ENCODE measurements around the gene PCDH9. TPM values are rescaled to one million over a fixed set of nuclear protein-coding genes. Genes with fewer than 3 reads are reported as not detected.

Gene PCDH9
- polyA plus RNA-seq, 4 donors: 0.27 to 1.1 (median 0.72) TPM; not detected in 1

- Histone ChIP-seq H3K36me3 (ENCODE audit: control insufficient read depth in 3 of 3, insufficient read depth in 2 of 3, low read depth in 1 of 3, low read length in 3 of 3) (no peaks in the 10 kb centered on the region), H3K9me3 (ENCODE audit: control insufficient read depth in 2 of 2, insufficient read depth in 1 of 2, low read depth in 1 of 2, low read length in 1 of 2) (no peaks in the 10 kb centered on the region), H3K27ac (ENCODE audit: low read depth in 1 of 3, low read length in 2 of 3) (no peak overlapping the region), H3K4me1 (ENCODE audit: control insufficient read depth in 3 of 3, insufficient read depth in 2 of 3, low read depth in 1 of 3, low read length in 2 of 3) (no peaks in the 10 kb centered on the region), H3K4me3 (ENCODE audit: low read depth in 1 of 3, low read length in 3 of 3) (no peak overlapping the region), H3K27me3 (ENCODE audit: control insufficient read depth in 3 of 3, insufficient read depth in 3 of 3, low read length in 3 of 3) (no peaks in the 10 kb centered on the region)
- DNase-seq: no peak
- WGBS, 3 donors: 66 to 77% (median 69%) methylated on average over 2 of the region's 2 CpGs
- FAIRE-seq: no peak
Observed at GRCh38 chr13:67087527-67087926, 142.6 kb downstream of the PCDH9 start.

GRCh38 chr13:67086260-67086659 lies 143.9 kb downstream of the PCDH9 start:
- DNase-seq: no peak
- Histone ChIP-seq H3K27me3 (ENCODE audit: control insufficient read depth in 3 of 3, insufficient read depth in 3 of 3, low read length in 3 of 3) (no peaks in the 10 kb centered on the region), H3K36me3 (ENCODE audit: control insufficient read depth in 3 of 3, insufficient read depth in 2 of 3, low read depth in 1 of 3, low read length in 3 of 3) (no peaks in the 10 kb centered on the region), H3K27ac (ENCODE audit: low read depth in 1 of 3, low read length in 2 of 3) (no peak overlapping the region), H3K9me3 (ENCODE audit: control insufficient read depth in 2 of 2, insufficient read depth in 1 of 2, low read depth in 1 of 2, low read length in 1 of 2) (no peaks in the 10 kb centered on the region), H3K4me3 (ENCODE audit: low read depth in 1 of 3, low read length in 3 of 3) (no peak overlapping the region), H3K4me1 (ENCODE audit: control insufficient read depth in 3 of 3, insufficient read depth in 2 of 3, low read depth in 1 of 3, low read length in 2 of 3) (no peaks in the 10 kb centered on the region)
- no peak for FAIRE-seq
- WGBS, 3 donors: 9 to 52% (median 32%) methylated on average over 2 of the region's 2 CpGs

GRCh38 chr13:67084066-67084465 lies 146.1 kb downstream of the PCDH9 start:
- Histone ChIP-seq H3K36me3 (ENCODE audit: control insufficient read depth in 3 of 3, insufficient read depth in 2 of 3, low read depth in 1 of 3, low read length in 3 of 3) (no peaks in the 10 kb centered on the region), H3K9me3 (ENCODE audit: control insufficient read depth in 2 of 2, insufficient read depth in 1 of 2, low read depth in 1 of 2, low read length in 1 of 2) (no peaks in the 10 kb centered on the region), H3K4me1 (ENCODE audit: control insufficient read depth in 3 of 3, insufficient read depth in 2 of 3, low read depth in 1 of 3, low read length in 2 of 3) (no peaks in the 10 kb centered on the region), H3K4me3 (ENCODE audit: low read depth in 1 of 3, low read length in 3 of 3) (no peak overlapping the region), H3K27me3 (ENCODE audit: control insufficient read depth in 3 of 3, insufficient read depth in 3 of 3, low read length in 3 of 3) (no peaks in the 10 kb centered on the region), H3K27ac (ENCODE audit: low read depth in 1 of 3, low read length in 2 of 3) (no peak overlapping the region)
- peak in 1 of 2 donors; percentile 9 for DNase-seq
- FAIRE-seq: no peak
- WGBS, 3 donors: 88 to 100% (median 93%) methylated on average over 1 of the region's 1 CpG

- H3K36me3 ChIP-seq (ENCODE audit: control insufficient read depth in 3 of 3, insufficient read depth in 2 of 3, low read depth in 1 of 3, low read length in 3 of 3): no peaks in the 10 kb centered on the region
- H3K27ac ChIP-seq (ENCODE audit: low read depth in 1 of 3, low read length in 2 of 3): no peak overlapping the region
- DNase-seq (no peak), FAIRE-seq (no peak)
- no peak overlapping the region for H3K4me3 ChIP-seq (ENCODE audit: low read depth in 1 of 3, low read length in 3 of 3)
- H3K9me3 ChIP-seq (ENCODE audit: control insufficient read depth in 2 of 2, insufficient read depth in 1 of 2, low read depth in 1 of 2, low read length in 1 of 2): no peaks in the 10 kb centered on the region
- no peaks in the 10 kb centered on the region for H3K27me3 ChIP-seq (ENCODE audit: control insufficient read depth in 3 of 3, insufficient read depth in 3 of 3, low read length in 3 of 3)
- WGBS, 3 donors: 75 to 92% (median 80%) methylated on average over 2 of the region's 2 CpGs
- no peaks in the 10 kb centered on the region for H3K4me1 ChIP-seq (ENCODE audit: control insufficient read depth in 3 of 3, insufficient read depth in 2 of 3, low read depth in 1 of 3, low read length in 2 of 3)
Observed at GRCh38 chr13:67083519-67083918, 146.6 kb downstream of the PCDH9 start.

GRCh38 chr13:67080351-67080750 lies 149.8 kb downstream of the PCDH9 start:
- H3K4me3 ChIP-seq (ENCODE audit: low read depth in 1 of 3, low read length in 3 of 3): no peak overlapping the region
- 57 to 85% (median 62%) methylated on average over 2 of the region's 2 CpGs for WGBS, 3 donors
- DNase-seq (no peak), FAIRE-seq (no peak)
- H3K9me3 ChIP-seq (ENCODE audit: control insufficient read depth in 2 of 2, insufficient read depth in 1 of 2, low read depth in 1 of 2, low read length in 1 of 2): no peaks in the 10 kb centered on the region
- no peak overlapping the region for H3K27ac ChIP-seq (ENCODE audit: low read depth in 1 of 3, low read length in 2 of 3)
- no peaks in the 10 kb centered on the region for H3K27me3 ChIP-seq (ENCODE audit: control insufficient read depth in 3 of 3, insufficient read depth in 3 of 3, low read length in 3 of 3)
- no peaks in the 10 kb centered on the region for H3K4me1 ChIP-seq (ENCODE audit: control insufficient read depth in 3 of 3, insufficient read depth in 2 of 3, low read depth in 1 of 3, low read length in 2 of 3)
- H3K36me3 ChIP-seq (ENCODE audit: control insufficient read depth in 3 of 3, insufficient read depth in 2 of 3, low read depth in 1 of 3, low read length in 3 of 3): no peaks in the 10 kb centered on the region

- H3K27me3 ChIP-seq (ENCODE audit: control insufficient read depth in 3 of 3, insufficient read depth in 3 of 3, low read length in 3 of 3): no peaks in the 10 kb centered on the region
- no peak for DNase-seq
- no peak for FAIRE-seq
- WGBS, 3 donors: 86 to 91% (median 90%) methylated on average over 5 of the region's 5 CpGs
- H3K4me1 ChIP-seq (ENCODE audit: control insufficient read depth in 3 of 3, insufficient read depth in 2 of 3, low read depth in 1 of 3, low read length in 2 of 3): no peaks in the 10 kb centered on the region
- no peaks in the 10 kb centered on the region for H3K36me3 ChIP-seq (ENCODE audit: control insufficient read depth in 3 of 3, insufficient read depth in 2 of 3, low read depth in 1 of 3, low read length in 3 of 3)
- H3K27ac ChIP-seq (ENCODE audit: low read depth in 1 of 3, low read length in 2 of 3): no peak overlapping the region
- no peak overlapping the region for H3K4me3 ChIP-seq (ENCODE audit: low read depth in 1 of 3, low read length in 3 of 3)
- no peaks in the 10 kb centered on the region for H3K9me3 ChIP-seq (ENCODE audit: control insufficient read depth in 2 of 2, insufficient read depth in 1 of 2, low read depth in 1 of 2, low read length in 1 of 2)
Observed at GRCh38 chr13:67078062-67078461, 152.1 kb downstream of the PCDH9 start.

- Histone ChIP-seq H3K27me3 (ENCODE audit: control insufficient read depth in 3 of 3, insufficient read depth in 3 of 3, low read length in 3 of 3) (no peaks in the 10 kb centered on the region), H3K4me1 (ENCODE audit: control insufficient read depth in 3 of 3, insufficient read depth in 2 of 3, low read depth in 1 of 3, low read length in 2 of 3) (no peaks in the 10 kb centered on the region), H3K36me3 (ENCODE audit: control insufficient read depth in 3 of 3, insufficient read depth in 2 of 3, low read depth in 1 of 3, low read length in 3 of 3) (no peaks in the 10 kb centered on the region), H3K9me3 (ENCODE audit: control insufficient read depth in 2 of 2, insufficient read depth in 1 of 2, low read depth in 1 of 2, low read length in 1 of 2) (no peaks in the 10 kb centered on the region), H3K27ac (ENCODE audit: low read depth in 1 of 3, low read length in 2 of 3) (no peak overlapping the region), H3K4me3 (ENCODE audit: low read depth in 1 of 3, low read length in 3 of 3) (no peak overlapping the region)
- DNase-seq: no peak
- no peak for FAIRE-seq
Observed at GRCh38 chr13:67077132-67077531, 153.0 kb downstream of the PCDH9 start.

GRCh38 chr13:67076378-67076777 lies 153.8 kb downstream of the PCDH9 start:
- no peaks in the 10 kb centered on the region for H3K9me3 ChIP-seq (ENCODE audit: control insufficient read depth in 2 of 2, insufficient read depth in 1 of 2, low read depth in 1 of 2, low read length in 1 of 2)
- FAIRE-seq (no peak), DNase-seq (no peak)
- no peak overlapping the region for H3K4me3 ChIP-seq (ENCODE audit: low read depth in 1 of 3, low read length in 3 of 3)
- H3K4me1 ChIP-seq (ENCODE audit: control insufficient read depth in 3 of 3, insufficient read depth in 2 of 3, low read depth in 1 of 3, low read length in 2 of 3): no peaks in the 10 kb centered on the region
- H3K27me3 ChIP-seq (ENCODE audit: control insufficient read depth in 3 of 3, insufficient read depth in 3 of 3, low read length in 3 of 3): no peaks in the 10 kb centered on the region
- H3K27ac ChIP-seq (ENCODE audit: low read depth in 1 of 3, low read length in 2 of 3): no peak overlapping the region
- 68 to 80% (median 75%) methylated on average over 3 of the region's 3 CpGs for WGBS, 3 donors
- no peaks in the 10 kb centered on the region for H3K36me3 ChIP-seq (ENCODE audit: control insufficient read depth in 3 of 3, insufficient read depth in 2 of 3, low read depth in 1 of 3, low read length in 3 of 3)

- no peak overlapping the region for H3K4me3 ChIP-seq (ENCODE audit: low read depth in 1 of 3, low read length in 3 of 3)
- H3K4me1 ChIP-seq (ENCODE audit: control insufficient read depth in 3 of 3, insufficient read depth in 2 of 3, low read depth in 1 of 3, low read length in 2 of 3): no peaks in the 10 kb centered on the region
- H3K27me3 ChIP-seq (ENCODE audit: control insufficient read depth in 3 of 3, insufficient read depth in 3 of 3, low read length in 3 of 3): no peaks in the 10 kb centered on the region
- DNase-seq (no peak), FAIRE-seq (no peak)
- no peaks in the 10 kb centered on the region for H3K36me3 ChIP-seq (ENCODE audit: control insufficient read depth in 3 of 3, insufficient read depth in 2 of 3, low read depth in 1 of 3, low read length in 3 of 3)
- H3K27ac ChIP-seq (ENCODE audit: low read depth in 1 of 3, low read length in 2 of 3): no peak overlapping the region
- H3K9me3 ChIP-seq (ENCODE audit: control insufficient read depth in 2 of 2, insufficient read depth in 1 of 2, low read depth in 1 of 2, low read length in 1 of 2): no peaks in the 10 kb centered on the region
- WGBS, 3 donors: 31 to 48% (median 34%) methylated on average over 1 of the region's 1 CpG
Observed at GRCh38 chr13:67075239-67075638, 154.9 kb downstream of the PCDH9 start.

Measured in small intestine (tissue), 7 donors.